Measurements from ENCODE around the gene CFB.

GRCh38 chr6:31900917-31901414 lies 44.9 kb upstream of the CFB start:
- TF ChIP-seq CTCF (IDR thresholded peaks at IDR 0.05) (no peak), POLR2AphosphoS5 (IDR thresholded peaks at IDR 0.05) (no peak)
